Activated naive CD8-positive, alpha-beta T cell treated with anti-CD3 and anti-CD28 coated beads for 36 hours (primary cell): ENCODE measurements around the gene HDAC11. TPM values are rescaled to one million over a fixed set of nuclear protein-coding genes. Genes with fewer than 3 reads are reported as not detected.

Source experiments
- DNase-seq: peaks from one replicate; pipeline ENCODE4 v3.0.0; 2021
- H3K27ac Mint-ChIP-seq: one replicate; pipeline ENCODE4 v1.8.0; 2022; ENCODE audit warnings: mild to moderate bottlenecking, moderate library complexity, mixed read lengths
- H3K27me3 Mint-ChIP-seq: one replicate; pipeline ENCODE4 v1.8.0; 2022; ENCODE audit warnings: mild to moderate bottlenecking, mixed read lengths
- H3K36me3 Mint-ChIP-seq: one replicate; pipeline ENCODE4 v1.8.0; 2021; ENCODE audit warnings: mild to moderate bottlenecking, mixed read lengths
- H3K4me1 Mint-ChIP-seq: one replicate; pipeline ENCODE4 v1.8.0; 2021; ENCODE audit warnings: mixed read lengths
- H3K4me3 Mint-ChIP-seq: one replicate; pipeline ENCODE4 v1.8.0; 2022; ENCODE audit warnings: mild to moderate bottlenecking, moderate library complexity, mixed read lengths
- H3K9me3 Mint-ChIP-seq: one replicate; pipeline ENCODE4 v1.8.0; 2022; ENCODE audit warnings: mixed read lengths
- total RNA-seq, 2 experiments: library from RNA; stranded (reverse); gene quantifications; one replicate each; pipeline ENCODE4 v1.2.3, GENCODE V29; 2021

The HDAC11 gene
- total RNA-seq, 2 experiments from 2014 or later = 1.6 to 2.7 TPM

DNA sequence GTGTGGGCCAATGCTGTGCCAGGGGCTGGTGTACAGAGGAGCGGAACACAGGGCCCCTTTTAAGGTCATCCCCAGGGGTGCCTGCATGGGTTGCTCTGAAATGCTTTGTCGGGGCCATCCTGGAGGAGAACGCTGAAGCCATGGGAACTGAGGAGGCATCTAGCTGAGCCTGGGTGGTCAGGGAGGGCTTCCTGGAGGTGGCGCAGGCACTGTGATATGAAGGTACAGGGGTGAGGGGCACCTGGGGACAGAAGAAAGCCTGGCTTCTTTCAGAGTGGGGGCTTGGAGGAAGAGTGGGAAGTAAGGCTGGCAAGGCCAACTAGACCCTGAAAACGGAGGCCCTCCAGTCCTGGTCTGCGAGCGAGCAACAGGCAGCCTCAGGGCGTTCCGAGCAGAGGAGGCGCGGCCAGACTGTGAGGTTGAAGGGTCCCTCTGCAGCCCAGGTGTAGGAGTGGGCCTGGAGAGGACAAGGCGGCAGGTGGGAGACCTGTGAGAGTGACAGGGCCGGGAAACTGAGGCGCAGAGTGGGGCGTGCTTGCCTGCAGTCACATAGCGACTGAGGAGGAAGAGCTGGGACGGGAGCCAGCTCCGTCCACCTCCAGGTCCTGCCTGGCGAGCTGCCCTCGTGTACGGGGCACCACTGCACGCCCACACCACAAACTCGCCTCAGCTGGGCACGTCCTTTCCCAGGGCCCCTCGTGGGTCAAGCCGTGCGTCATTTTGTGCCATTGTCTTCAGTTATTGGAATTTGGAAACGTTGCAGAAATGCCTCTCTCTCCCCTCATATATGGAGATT is 72.9 kb downstream of the HDAC11 start:
- H3K4me1 Mint-ChIP-seq = peaks cover 48% of the 10 kb centered on the region
- no peak for DNase-seq
- no peak overlapping the region for H3K4me3 Mint-ChIP-seq
- peaks cover 23% of the 10 kb centered on the region for H3K27me3 Mint-ChIP-seq
- H3K9me3 Mint-ChIP-seq = no peaks in the 10 kb centered on the region
- no peaks in the 10 kb centered on the region for H3K36me3 Mint-ChIP-seq
- H3K27ac Mint-ChIP-seq = no peak overlapping the region

- DNase-seq = no peak
- Mint-ChIP-seq H3K27me3 (peaks cover 17% of the 10 kb centered on the region), H3K27ac (peak overlapping the region; percentile 45), H3K9me3 (no peaks in the 10 kb centered on the region), H3K4me1 (peaks cover 48% of the 10 kb centered on the region), H3K4me3 (no peak overlapping the region), H3K36me3 (no peaks in the 10 kb centered on the region)
Observed at GRCh38 chr3:13553686-13554085, 73.6 kb downstream of the HDAC11 start.

- Mint-ChIP-seq H3K4me3 (no peak overlapping the region), H3K36me3 (no peaks in the 10 kb centered on the region), H3K9me3 (no peaks in the 10 kb centered on the region), H3K4me1 (peaks cover 43% of the 10 kb centered on the region), H3K27ac (peak overlapping the region; percentile 79), H3K27me3 (peaks cover 11% of the 10 kb centered on the region)
- DNase-seq = no peak
Observed at GRCh38 chr3:13555753-13556152, 75.6 kb downstream of the HDAC11 start.

Other genes with a start within 250 kb of the HDAC11 start
- 100 to 1,000 TPM; 127 to 131 TPM for gene NUP210, start 60.0 kb upstream of the HDAC11 start, total RNA-seq
- gene FBLN2, start 68.8 kb downstream of the HDAC11 start, total RNA-seq = 1 to 10 TPM; 1.9 to 3.1 TPM